HEK293 (cell line): ENCODE data around the gene PDHX.

Source experiments
- CTCF ChIA-PET: fragments of 350-600 bp; formaldehyde crosslinking; extraction: SDS; loops from one replicate; lab custom pipeline; 2021; ENCODE audit warnings: antibody characterized with exemption; lab: Yijun Ruan, JAX
- POLR2A ChIA-PET: fragments of 300-600 bp; formaldehyde crosslinking; extraction: SDS; loops from one replicate; lab custom pipeline; 2020; ENCODE audit warnings: antibody characterized with exemption, inconsistent platforms; lab: Yijun Ruan, JAX
- H3K27ac ChIP-seq: fragments of 200-500 bp; sonication (Bioruptor generic); 2 replicates; pipeline ENCODE4 v1.5.1; 2014; ENCODE audit warnings: low read depth, low read length, control low read depth, inconsistent platforms; ENCODE audit errors: extremely low read depth
- H3K36me3 ChIP-seq, 2 experiments: fragments of 200-500 bp in 1 of 2; sonication (Bioruptor generic) in 1 of 2; 1 replicate in 1 of 2; 2 replicates in 1 of 2; pipeline ENCODE4 v1.5.1; 2014 to 2017; ENCODE audit warnings: inconsistent platforms in 2 of 2, low read length in 2 of 2; ENCODE audit not compliant: control insufficient read depth in 2 of 2, insufficient read depth in 1 of 2
- H3K4me1 ChIP-seq: fragments of 200-500 bp; sonication (Bioruptor generic); 2 replicates; pipeline ENCODE4 v1.5.1; 2014; ENCODE audit warnings: mild to moderate bottlenecking, low read length, inconsistent platforms; ENCODE audit not compliant: control insufficient read depth, insufficient read depth
- H3K4me3 ChIP-seq: 2 replicates; pipeline ENCODE4 v1.5.1; 2011; ENCODE audit warnings: low read depth, mild to moderate bottlenecking, control low read depth, low read length, moderate library complexity
- H3K9me3 ChIP-seq: fragments of 200-500 bp; sonication (Bioruptor generic); 2 replicates; pipeline ENCODE4 v1.5.1; 2014; ENCODE audit warnings: low read depth, low read length, inconsistent platforms; ENCODE audit not compliant: control insufficient read depth, insufficient read depth
- HOXA7 ChIP-seq: sonication (generic); formaldehyde crosslinking; IDR thresholded peaks from 2 replicates; pipeline ENCODE4 v1.8.1; 2022; ENCODE audit warnings: missing genetic modification reagents, borderline replicate concordance
- KLF16 ChIP-seq: fragments of 450-650 bp; formaldehyde crosslinking; IDR thresholded peaks from 2 replicates; pipeline ENCODE4 v1.5.1; 2017; ENCODE audit warnings: missing biosample characterization, missing genetic modification characterization
- YY2 ChIP-seq: fragments of 450-650 bp; formaldehyde crosslinking; IDR thresholded peaks from 2 replicates; pipeline ENCODE4 v1.5.1; 2016; ENCODE audit warnings: missing biosample characterization, missing genetic modification characterization
- ZFP3 ChIP-seq: fragments of 450-650 bp; formaldehyde crosslinking; IDR thresholded peaks from 2 replicates; pipeline ENCODE4 v1.5.1; 2016; ENCODE audit warnings: low read depth, missing biosample characterization, missing genetic modification characterization
- ZNF133 ChIP-seq: fragments of 450-650 bp; formaldehyde crosslinking; IDR thresholded peaks from 2 replicates; pipeline ENCODE4 v1.5.1; 2016; ENCODE audit warnings: missing biosample characterization, missing genetic modification characterization
- ZNF140 ChIP-seq: fragments of 450-650 bp; formaldehyde crosslinking; IDR thresholded peaks from 2 replicates; pipeline ENCODE4 v1.5.1; 2016; ENCODE audit warnings: missing biosample characterization, missing genetic modification characterization
- ZNF174 ChIP-seq: fragments of 450-650 bp; formaldehyde crosslinking; IDR thresholded peaks from 2 replicates; pipeline ENCODE4 v1.5.0; 2017; ENCODE audit warnings: missing biosample characterization, mild to moderate bottlenecking, missing genetic modification characterization
- ZNF221 ChIP-seq: fragments of 450-650 bp; formaldehyde crosslinking; IDR thresholded peaks from 2 replicates; pipeline ENCODE4 v1.5.1; 2017; ENCODE audit warnings: missing biosample characterization, missing genetic modification characterization, borderline replicate concordance
- ZNF335 ChIP-seq: fragments of 450-650 bp; formaldehyde crosslinking; conservative IDR thresholded peaks from 2 replicates; pipeline ENCODE4 v1.5.1; 2016; ENCODE audit warnings: missing biosample characterization, missing genetic modification characterization
- ZNF366 ChIP-seq: fragments of 450-650 bp; formaldehyde crosslinking; conservative IDR thresholded peaks from 2 replicates; pipeline ENCODE4 v1.5.1; 2016; ENCODE audit warnings: missing biosample characterization, missing genetic modification characterization
- ZNF48 ChIP-seq: fragments of 450-650 bp; formaldehyde crosslinking; IDR thresholded peaks from 2 replicates; pipeline ENCODE4 v1.5.1; 2016; ENCODE audit warnings: missing biosample characterization, missing genetic modification characterization
- ZNF510 ChIP-seq: fragments of 450-650 bp; formaldehyde crosslinking; IDR thresholded peaks from 2 replicates; pipeline ENCODE4 v1.5.1; 2018; ENCODE audit warnings: mild to moderate bottlenecking, missing genetic modification characterization, missing biosample characterization; ENCODE audit not compliant: insufficient replicate concordance
- ZNF544 ChIP-seq: fragments of 450-650 bp; formaldehyde crosslinking; IDR thresholded peaks from 2 replicates; pipeline ENCODE4 v1.5.0; 2017; ENCODE audit warnings: missing biosample characterization, missing genetic modification characterization
- ZNF571 ChIP-seq: fragments of 450-650 bp; formaldehyde crosslinking; IDR thresholded peaks from 2 replicates; pipeline ENCODE4 v1.5.0; 2017; ENCODE audit warnings: missing biosample characterization, missing genetic modification characterization
- ZNF629 ChIP-seq: fragments of 450-650 bp; formaldehyde crosslinking; IDR thresholded peaks from 2 replicates; pipeline ENCODE4 v1.5.1; 2017; ENCODE audit warnings: missing biosample characterization, missing genetic modification characterization
- ZNF76 ChIP-seq: fragments of 450-650 bp; formaldehyde crosslinking; IDR thresholded peaks from 2 replicates; pipeline ENCODE4; 2016; ENCODE audit warnings: low read depth, missing biosample characterization, missing genetic modification characterization, borderline replicate concordance
- ZNF830 ChIP-seq: fragments of 450-650 bp; IDR thresholded peaks from 2 replicates; pipeline ENCODE4 v1.5.0; 2018; ENCODE audit warnings: missing biosample characterization, missing genetic modification characterization, low read depth, mild to moderate bottlenecking, moderate library complexity
- TF ChIP-seq, protein P1 (sequence below): fragments of 450-650 bp; formaldehyde crosslinking; IDR thresholded peaks from 2 replicates; pipeline ENCODE4 v1.5.1; 2016; ENCODE audit warnings: missing biosample characterization, missing genetic modification characterization
- TF ChIP-seq, protein P2 (sequence below): fragments of 450-650 bp; IDR thresholded peaks from 2 replicates; pipeline ENCODE4 v1.5.1; 2018; ENCODE audit warnings: missing biosample characterization, mild to moderate bottlenecking, missing genetic modification characterization

PDHX gene

DNA sequence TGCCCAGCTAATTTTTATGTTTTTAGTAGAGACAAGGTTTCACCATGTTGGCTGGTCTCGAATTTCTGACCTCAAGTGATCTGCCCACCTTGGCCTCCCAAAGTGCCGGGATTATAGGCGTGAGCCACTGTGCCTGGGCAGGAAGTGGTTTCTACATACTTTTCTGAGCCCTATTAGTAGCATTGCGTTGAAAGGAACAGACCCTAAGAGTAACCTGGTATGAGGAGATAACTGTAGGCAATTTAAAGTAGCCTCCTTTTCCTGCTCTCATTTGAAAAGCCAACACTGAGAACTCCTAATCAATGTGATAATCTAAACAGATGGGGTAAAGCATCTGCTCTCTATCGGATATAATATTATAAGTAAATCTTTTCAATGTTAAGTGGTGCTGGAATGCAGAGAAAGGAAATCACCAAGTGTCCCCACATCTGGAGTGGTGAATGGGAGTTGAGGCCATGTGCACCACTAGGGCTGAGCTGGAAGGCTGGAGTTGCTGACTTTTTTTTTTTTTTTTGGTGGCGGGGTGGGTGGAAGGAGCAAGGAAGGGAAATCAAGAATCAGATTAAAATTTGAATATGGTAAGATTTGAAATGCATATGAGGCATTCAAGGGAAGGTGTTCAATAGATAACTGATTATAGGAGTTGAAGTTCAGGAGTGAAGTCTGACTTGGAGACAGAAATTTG, 20.7 kb downstream of the PDHX start:
- Histone ChIP-seq H3K9me3 (no peaks in the 10 kb centered on the region), H3K36me3 (peaks cover 0 to 12% of the 10 kb centered on the region in 2 experiments; a peak in 1 of 3 replicates), H3K27ac (no peak overlapping the region), H3K4me3 (no peak overlapping the region), H3K4me1 (no peaks in the 10 kb centered on the region)
- POLR2A ChIA-PET: interaction anchor here (0.6 to 0.7 kb wide), 2 partner anchors 22 to 42 kb away, joined by 3 to 4 read pairs; no protein-coding TSS in a partner anchor
- CTCF ChIA-PET: interaction anchor here (1.0 kb wide), 1 partner anchor 10 kb away, joined by 3 read pairs; no protein-coding TSS in a partner anchor
- TF ChIP-seq ZNF48 (tag by site-specific recombination): no peak
- no peak for TF ChIP-seq ZNF571 (tag by site-specific recombination)
- no peak for TF ChIP-seq ZNF76 (tag by site-specific recombination)
- TF ChIP-seq ZNF174 (tag by site-specific recombination): no peak

DNA sequence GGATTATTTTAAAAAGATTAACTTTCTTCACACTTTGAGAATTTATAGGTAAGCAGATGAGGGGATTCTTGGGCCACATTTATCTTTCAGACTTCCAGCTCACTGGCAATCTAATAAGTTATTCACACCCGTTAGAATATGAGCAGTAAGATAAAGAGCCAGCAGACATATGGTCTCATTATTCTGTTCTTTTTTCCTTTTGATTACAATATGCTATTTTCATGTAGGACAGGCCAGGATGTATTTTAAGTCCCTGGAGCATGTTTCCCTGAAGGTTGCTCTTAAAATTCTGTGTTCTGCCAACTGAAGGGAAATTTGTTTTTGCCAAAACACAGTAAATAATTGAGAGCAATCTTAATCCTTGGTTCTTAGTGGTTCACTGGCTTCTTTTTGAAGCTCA, 22.2 kb downstream of the PDHX start:
- no peaks in the 10 kb centered on the region for H3K4me1 ChIP-seq
- TF ChIP-seq ZNF510 (tag by site-specific recombination) (no peak), ZNF133 (0 out of 2 replicates have a peak, but pooled peaks have one; percentile 62)
- ChIA-PET CTCF (interaction anchor here (0.5 to 1.1 kb wide), 2 partner anchors 457 to 474 kb away, joined by 3 to 4 read pairs; no protein-coding TSS in a partner anchor), POLR2A (no interaction called here)
- H3K4me3 ChIP-seq: no peak overlapping the region
- H3K27ac ChIP-seq: no peak overlapping the region
- peaks cover 0 to 6% of the 10 kb centered on the region in 2 experiments; a peak in 1 of 3 replicates for H3K36me3 ChIP-seq
- no peaks in the 10 kb centered on the region for H3K9me3 ChIP-seq

DNA sequence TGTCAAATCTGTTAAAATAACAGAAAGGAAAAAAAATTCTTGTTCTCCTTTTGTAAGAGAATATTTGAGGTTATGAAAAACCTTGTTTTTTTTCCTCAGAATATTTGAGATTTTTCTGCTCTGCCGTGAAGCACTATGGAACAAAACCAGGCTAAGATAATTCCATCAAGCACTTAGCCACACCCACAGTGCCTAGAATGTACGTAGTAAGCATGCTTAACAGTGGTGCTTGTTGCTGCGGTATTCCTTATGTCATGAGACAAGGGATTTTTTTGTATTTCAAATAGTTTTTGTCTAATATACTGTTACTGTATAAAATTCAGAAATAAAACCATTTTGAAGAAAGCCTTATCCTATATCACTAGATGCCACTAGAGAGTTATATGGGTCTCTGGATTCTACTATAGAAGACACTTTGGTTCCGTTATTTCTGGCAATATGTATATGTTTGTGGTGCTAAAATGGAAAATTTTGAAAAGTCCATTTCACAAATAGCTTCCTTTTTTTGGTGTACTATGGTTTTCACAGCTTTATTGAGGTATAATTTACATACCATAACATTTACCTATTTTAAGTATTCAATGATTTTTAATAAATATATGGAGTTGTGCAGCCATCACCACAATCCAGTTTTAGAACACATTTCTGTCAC, 23.7 kb downstream of the PDHX start:
- TF ChIP-seq, protein P1, sequence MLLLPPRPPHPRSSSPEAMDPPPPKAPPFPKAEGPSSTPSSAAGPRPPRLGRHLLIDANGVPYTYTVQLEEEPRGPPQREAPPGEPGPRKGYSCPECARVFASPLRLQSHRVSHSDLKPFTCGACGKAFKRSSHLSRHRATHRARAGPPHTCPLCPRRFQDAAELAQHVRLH (tag by site-specific recombination): no peak
- TF ChIP-seq HOXA7 (CRISPR knock-in tag) (no peak), ZNF544 (tag by site-specific recombination) (no peak)
- TF ChIP-seq, all 188 proteins: peak for 0
- CTCF ChIA-PET: interaction anchor here (0.7 to 1.2 kb wide), 5 partner anchors 11 to 451 kb away, joined by 3 read pairs; no protein-coding TSS in a partner anchor
- H3K4me3 ChIP-seq: no peak overlapping the region
- H3K9me3 ChIP-seq: no peaks in the 10 kb centered on the region
- H3K4me1 ChIP-seq: no peaks in the 10 kb centered on the region
- no peak overlapping the region for H3K27ac ChIP-seq
- H3K36me3 ChIP-seq: peaks cover 0 to 6% of the 10 kb centered on the region in 2 experiments; a peak in 1 of 3 replicates
- POLR2A ChIA-PET: no interaction called here

DNA sequence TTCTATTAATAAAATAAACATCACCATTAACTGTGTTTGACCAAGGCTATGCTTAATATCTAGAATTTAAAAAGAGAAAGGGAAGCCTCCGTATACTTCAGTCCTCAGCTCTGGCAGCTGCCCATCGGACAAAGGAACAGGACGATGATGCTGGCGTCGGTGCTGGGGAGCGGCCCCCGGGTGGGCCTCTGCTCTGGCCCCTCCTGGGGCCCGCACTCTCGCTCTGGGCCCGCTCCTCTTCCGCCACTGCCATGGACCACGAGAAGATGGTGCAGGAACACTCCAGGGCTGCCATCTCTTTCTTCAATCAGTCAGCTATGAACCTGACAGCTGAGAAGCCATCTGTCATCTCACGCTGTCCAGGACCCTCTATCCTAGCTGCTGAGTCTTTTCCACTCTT, 25.3 kb downstream of the PDHX start:
- TF ChIP-seq YY2 (tag by site-specific recombination) (no peak), ZNF221 (tag by site-specific recombination) (no peak), ZFP3 (tag by site-specific recombination) (no peak), ZNF335 (tag by site-specific recombination) (no peak), KLF16 (tag by site-specific recombination) (no peak), ZNF140 (no peak), ZNF830 (no peak), ZNF629 (tag by site-specific recombination) (no peak), HOXA7 (CRISPR knock-in tag) (no peak), ZNF366 (tag by site-specific recombination) (no peak)
- TF ChIP-seq, protein P2, sequence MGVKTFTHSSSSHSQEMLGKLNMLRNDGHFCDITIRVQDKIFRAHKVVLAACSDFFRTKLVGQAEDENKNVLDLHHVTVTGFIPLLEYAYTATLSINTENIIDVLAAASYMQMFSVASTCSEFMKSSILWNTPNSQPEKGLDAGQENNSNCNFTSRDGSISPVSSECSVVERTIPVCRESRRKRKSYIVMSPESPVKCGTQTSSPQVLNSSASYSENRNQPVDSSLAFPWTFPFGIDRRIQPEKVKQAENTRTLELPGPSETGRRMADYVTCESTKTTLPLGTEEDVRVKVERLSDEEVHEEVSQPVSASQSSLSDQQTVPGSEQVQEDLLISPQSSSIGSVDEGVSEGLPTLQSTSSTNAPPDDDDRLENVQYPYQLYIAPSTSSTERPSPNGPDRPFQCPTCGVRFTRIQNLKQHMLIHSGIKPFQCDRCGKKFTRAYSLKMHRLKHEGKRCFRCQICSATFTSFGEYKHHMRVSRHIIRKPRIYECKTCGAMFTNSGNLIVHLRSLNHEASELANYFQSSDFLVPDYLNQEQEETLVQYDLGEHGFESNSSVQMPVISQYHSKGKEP (tag by site-specific recombination): no peak
- Histone ChIP-seq H3K4me1 (no peaks in the 10 kb centered on the region), H3K9me3 (no peaks in the 10 kb centered on the region), H3K4me3 (no peak overlapping the region), H3K36me3 (peaks cover 0 to 3% of the 10 kb centered on the region in 2 experiments; a peak in 1 of 3 replicates), H3K27ac (no peak overlapping the region)
- CTCF ChIA-PET: interaction anchor here (1.1 to 1.2 kb wide), 2 partner anchors 17 to 450 kb away, joined by 3 to 6 read pairs; no protein-coding TSS in a partner anchor
- POLR2A ChIA-PET: no interaction called here
